HG03095 (cell line): ENCODE results near the gene CNIH4.
A peak's percentile ranks its signal among the peaks of the same experiment; 100 is the strongest.
"Not testable (repeated sequence)": the region's sequence is repeated elsewhere in the genome, so short reads cannot be mapped to it uniquely, and the experiment has no call there.

Experiments used
- ATAC-seq: cut with Tn5 transposase; IDR thresholded peaks from one replicate; pipeline ENCODE4 v1.9.1; 2021; ENCODE audit warnings: moderate library complexity; ENCODE audit not compliant: unreplicated experiment

Gene CNIH4

GRCh38 chr1:224348137-224348536, 8.5 kb upstream of the CNIH4 start:
- no peak for ATAC-seq

- not testable (repeated sequence) for ATAC-seq
Measured at GRCh38 chr1:224349716-224350115, 7.0 kb upstream of the CNIH4 start.

DNA sequence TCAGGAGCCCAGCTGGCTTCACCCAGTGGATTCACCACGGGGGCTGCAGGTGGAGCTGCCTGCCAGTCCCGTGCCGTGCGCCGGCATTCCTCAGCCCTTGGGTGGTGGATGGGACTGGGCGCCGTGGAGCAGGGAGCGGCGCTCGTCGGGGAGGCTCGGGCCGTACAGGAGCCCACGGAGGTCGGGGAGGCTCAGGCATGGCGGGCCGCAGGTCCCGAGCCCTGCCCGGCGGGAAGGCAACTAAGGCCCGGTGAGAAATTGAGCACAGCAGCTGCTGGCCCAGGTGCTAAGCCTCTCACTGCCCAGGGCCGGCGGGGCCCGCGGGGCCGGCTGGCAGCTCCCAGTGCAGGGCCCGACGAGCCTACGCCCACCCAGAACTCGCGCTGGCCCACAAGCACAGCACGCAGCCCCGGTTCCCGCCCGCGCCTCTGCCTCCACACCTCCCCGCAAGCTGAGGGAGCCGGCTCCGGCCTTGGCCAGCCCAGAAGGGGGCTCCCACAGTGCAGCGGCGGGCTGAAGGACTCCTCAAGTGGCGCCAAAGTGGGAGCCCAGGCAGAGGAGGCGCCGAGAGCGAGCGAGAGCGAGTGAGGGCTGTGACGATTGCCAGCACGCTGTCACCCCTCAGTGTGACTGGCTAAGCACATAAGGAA, 4.1 kb upstream of the CNIH4 start:
- not testable (repeated sequence) for ATAC-seq

DNA sequence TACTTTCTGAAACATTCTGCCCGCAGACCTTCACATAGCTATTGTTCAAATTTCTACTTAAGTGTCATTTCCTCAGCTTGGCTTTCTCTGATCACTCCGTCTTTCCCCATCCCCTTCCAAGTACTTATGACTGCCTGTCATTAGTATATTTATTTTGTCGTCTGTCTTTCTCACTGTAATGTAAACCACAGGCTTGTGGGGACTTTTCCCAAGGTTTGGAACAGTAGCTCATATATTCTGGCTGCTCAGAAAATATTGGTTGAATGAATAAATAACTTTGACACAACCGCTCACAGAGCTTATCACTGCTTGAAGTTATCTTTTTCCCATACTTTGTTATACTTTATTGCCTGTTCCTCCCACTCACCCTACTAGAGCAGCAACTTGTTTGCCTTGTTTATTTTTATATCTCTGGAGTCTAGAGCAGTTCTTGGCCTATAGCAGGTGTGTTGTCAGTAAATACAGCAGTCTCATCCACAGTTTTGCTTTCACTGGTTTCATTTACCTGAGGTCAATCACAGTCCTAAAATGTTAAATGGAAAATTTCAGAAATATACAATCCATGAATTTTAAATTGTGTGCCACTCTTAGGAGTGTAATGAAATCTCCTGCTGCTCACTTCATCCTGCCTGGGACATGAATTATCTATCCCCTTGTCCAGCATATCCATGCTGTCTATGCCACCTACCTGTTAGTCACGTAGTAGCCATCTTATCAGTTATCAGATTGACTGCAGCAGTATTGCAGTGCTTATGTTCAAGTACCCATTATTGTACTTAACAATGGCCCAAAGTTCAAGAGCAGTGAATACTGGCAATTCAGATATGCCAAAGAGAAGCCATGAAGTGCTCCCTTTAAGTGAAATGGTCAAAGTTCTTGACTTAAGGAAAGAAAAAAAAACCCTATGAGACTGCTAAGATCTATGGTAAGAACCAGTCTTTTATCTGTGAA, 2.4 kb upstream of the CNIH4 start:
- ATAC-seq = no peak

- no peak for ATAC-seq
Measured at GRCh38 chr1:224357626-224358124, 996 bp downstream of the CNIH4 start.

DNA sequence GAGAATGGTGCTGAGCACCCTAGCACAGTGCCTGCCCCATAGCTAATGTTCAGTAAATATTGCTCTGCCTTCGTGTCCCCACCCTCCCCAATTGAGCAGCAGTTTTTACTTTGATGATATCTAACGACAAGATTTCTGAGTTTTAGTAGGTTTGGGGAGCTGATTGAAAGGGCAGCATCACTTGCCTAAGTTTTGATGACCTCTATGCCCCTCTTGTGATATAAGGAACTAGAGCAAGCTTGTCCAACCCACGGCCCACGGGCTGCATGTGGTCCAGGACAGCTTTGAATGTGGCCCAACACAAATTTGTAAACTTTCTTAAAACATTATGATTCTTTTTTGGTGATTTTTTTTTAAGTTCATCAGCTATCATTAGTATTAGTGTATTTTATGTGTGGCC, 1.6 kb downstream of the CNIH4 start:
- ATAC-seq = no peak

DNA sequence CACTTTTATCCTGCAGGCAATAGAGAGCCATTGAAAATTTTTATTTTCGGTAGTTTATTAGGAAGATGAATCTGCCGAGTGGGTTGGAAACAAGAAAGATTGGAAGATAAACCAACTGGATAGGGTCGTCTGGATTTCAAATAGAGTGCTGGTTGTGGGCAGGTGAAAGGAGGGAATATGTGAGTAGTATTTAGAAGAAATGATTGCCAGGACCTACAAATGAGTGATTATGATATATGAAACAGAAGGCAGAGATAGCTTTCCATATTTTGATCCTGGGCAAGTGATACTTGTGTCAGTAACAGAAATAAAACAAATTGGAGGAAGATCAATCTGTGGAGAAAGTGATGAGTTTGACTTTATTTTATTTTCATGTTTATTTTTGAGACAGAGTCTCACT, 2.5 kb downstream of the CNIH4 start:
- no peak for ATAC-seq

- peak; percentile 95 for ATAC-seq
Measured at GRCh38 chr1:224368409-224368808, 11.7 kb downstream of the CNIH4 start.

- ATAC-seq = no peak
Measured at GRCh38 chr1:224373008-224373590, 16.4 kb downstream of the CNIH4 start.

GRCh38 chr1:224375059-224375458, 18.4 kb downstream of the CNIH4 start:
- no peak for ATAC-seq

DNA sequence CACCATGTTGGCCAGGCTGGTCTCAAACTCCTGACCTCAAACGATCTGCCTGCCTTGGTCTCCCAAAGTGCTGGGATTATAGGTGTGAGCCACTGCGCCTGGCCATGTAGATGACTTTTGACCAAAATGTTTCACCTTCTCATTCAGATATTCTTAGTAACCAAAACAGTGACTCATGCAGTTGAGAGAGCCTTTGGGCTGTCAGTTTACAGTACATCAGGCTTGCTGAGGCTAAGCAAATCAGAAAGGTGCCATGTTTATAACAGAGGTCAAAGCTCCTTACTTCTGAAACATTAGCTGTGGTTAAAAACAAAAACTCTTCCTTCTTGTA, 21.0 kb downstream of the CNIH4 start:
- ATAC-seq = peak; percentile 62

GRCh38 chr1:224378855-224379631, 22.4 kb downstream of the CNIH4 start:
- peak; percentile 43 for ATAC-seq

- peak; percentile 57 for ATAC-seq
Measured at GRCh38 chr1:224380003-224380402, 23.3 kb downstream of the CNIH4 start.

DNA sequence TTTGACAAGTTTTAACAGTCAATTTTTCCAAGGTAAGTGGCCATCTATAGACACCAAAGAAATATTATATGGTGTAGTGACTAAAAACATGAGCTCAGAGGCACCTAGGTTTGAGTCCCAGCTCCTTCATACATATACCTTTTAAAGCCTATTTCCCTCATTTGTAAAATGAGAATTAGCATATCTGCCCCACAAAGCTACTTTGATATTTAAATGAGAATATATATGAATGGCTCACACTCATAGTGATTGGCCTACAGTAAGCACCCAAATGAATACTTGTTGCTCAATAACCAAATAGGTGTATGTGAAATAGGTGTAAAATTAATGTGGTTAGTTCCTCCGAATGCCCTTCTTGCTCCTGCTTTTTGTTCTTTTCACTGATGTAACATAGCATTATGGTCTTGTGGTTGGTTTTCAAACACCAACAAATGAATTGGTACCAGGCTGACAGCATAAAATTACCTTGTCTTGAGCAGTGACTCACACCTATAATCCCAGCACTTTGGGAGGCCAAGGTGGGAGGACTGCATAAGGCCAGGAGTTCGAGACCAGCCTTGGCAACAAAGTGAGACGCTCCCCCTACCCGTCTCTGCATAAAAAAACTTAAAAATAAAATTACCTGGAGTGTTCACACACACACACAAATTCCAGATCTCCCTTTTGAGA, 25.3 kb downstream of the CNIH4 start:
- no peak for ATAC-seq

- no peak for ATAC-seq
Measured at GRCh38 chr1:224383218-224383617, 26.5 kb downstream of the CNIH4 start.

DNA sequence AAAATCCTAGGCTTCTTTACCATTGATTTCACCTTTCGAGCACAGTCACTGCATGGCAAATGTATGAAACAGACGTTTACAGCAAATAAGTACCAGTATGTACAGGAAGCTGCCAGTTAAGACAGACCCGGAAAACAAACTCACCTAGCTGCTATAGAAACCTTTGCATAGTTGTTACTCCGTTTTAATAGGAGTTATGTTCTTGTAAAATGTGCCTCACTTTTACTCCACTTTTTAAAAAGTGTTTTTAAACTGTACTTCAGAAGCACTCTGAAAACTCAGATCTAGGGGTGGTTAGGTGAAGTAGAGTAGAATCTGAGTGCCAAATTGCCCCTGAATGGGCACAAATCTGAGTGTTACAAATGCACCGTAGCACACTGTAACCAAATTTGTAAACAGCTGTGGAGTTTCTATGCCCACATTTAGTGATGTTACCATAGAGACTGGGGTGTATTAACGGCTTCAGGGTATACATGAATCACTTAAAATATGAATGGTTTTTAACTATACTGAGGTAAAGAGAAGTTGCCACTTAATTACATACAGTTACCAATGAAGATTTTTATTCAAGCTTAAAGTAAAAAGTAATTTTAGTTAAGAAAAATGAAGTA, 30.7 kb downstream of the CNIH4 start:
- no peak for ATAC-seq

DNA sequence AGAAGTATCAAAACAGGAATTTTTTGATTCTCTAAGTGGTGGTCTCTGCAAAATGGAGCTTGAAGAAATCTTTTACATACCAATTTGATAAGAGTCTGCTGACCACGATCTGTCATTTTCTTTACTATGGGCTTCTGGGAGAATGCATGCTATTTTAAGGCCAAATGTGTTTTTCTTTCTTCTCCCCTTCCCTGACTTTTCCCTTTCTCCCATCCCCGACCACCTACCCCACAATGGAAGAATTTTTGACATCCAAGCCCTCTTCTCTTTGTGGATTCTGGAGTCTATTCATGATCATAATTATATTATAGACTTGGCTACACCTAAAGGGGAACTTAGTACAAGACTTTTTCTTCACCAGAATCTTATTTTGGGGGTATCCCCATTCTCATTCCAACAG, 31.3 kb downstream of the CNIH4 start:
- no peak for ATAC-seq

- no peak for ATAC-seq
Measured at GRCh38 chr1:224390517-224390916, 33.8 kb downstream of the CNIH4 start.

- ATAC-seq = no peak
Measured at GRCh38 chr1:224392411-224393249, 36.0 kb downstream of the CNIH4 start.
